Activated naive CD8-positive, alpha-beta T cell treated with anti-CD3 and anti-CD28 coated beads, Interleukin-2, amount 10 ng/mL, durations not matched to agents 7 days and 5 days (primary cell): Measurements from ENCODE around the gene PCDH11X. TPM values are rescaled to one million over a fixed set of nuclear protein-coding genes. Genes with fewer than 3 reads are reported as not detected.
"Not testable (repeated sequence)": the region's sequence is repeated elsewhere in the genome, so short reads cannot be mapped to it uniquely, and the experiment has no call there.

Experiments used
- ATAC-seq: fragments of 150-1000 bp; cut with Tn5 transposase; one replicate; pipeline ENCODE4 v1.10.0; 2021; ENCODE audit warnings: low read depth, moderate library complexity
- POLR2A ChIA-PET: fragments of 350-600 bp; sonication (Branson Sonifier 250); formaldehyde crosslinking; loops from one replicate; lab custom pipeline; 2021; ENCODE audit warnings: antibody characterized with exemption; lab: Charles Lee
- DNase-seq: peaks from one replicate; pipeline ENCODE4 v3.0.0; 2021
- H3K27ac Mint-ChIP-seq: one replicate; pipeline ENCODE4 v1.8.0; 2022; ENCODE audit warnings: mild to moderate bottlenecking, mixed read lengths
- H3K27me3 Mint-ChIP-seq: one replicate; pipeline ENCODE4 v1.8.0; 2022; ENCODE audit warnings: mild to moderate bottlenecking, moderate library complexity, mixed read lengths
- H3K36me3 Mint-ChIP-seq: one replicate; pipeline ENCODE4 v1.8.0; 2021; ENCODE audit warnings: mild to moderate bottlenecking, mixed read lengths
- H3K4me1 Mint-ChIP-seq: one replicate; pipeline ENCODE4 v1.8.0; 2021; ENCODE audit warnings: mixed read lengths
- H3K4me3 Mint-ChIP-seq: one replicate; pipeline ENCODE4 v1.8.0; 2022; ENCODE audit warnings: mild to moderate bottlenecking, moderate library complexity, mixed read lengths
- H3K9me3 Mint-ChIP-seq: one replicate; pipeline ENCODE4 v1.8.0; 2021; ENCODE audit warnings: mixed read lengths
- total RNA-seq, 2 experiments: library from RNA; stranded (reverse); gene quantifications; one replicate each; pipeline ENCODE4 v1.2.3, GENCODE V29; 2021

PCDH11X gene
- total RNA-seq, result not detected

GRCh38 chrX:91779135-91779534 is at the start of gene PCDH11X:
Gene PCDH11X, plus strand, starts transcription at chrX:91779375. Its CDS starts 56,130 bp downstream, at chrX:91835505.
- H3K4me1 Mint-ChIP-seq, ATAC-seq, H3K27ac Mint-ChIP-seq, H3K9me3 Mint-ChIP-seq, H3K36me3 Mint-ChIP-seq, DNase-seq, H3K4me3 Mint-ChIP-seq, POLR2A ChIA-PET: not testable (repeated sequence)
- peaks cover 10% of the 10 kb centered on the region for H3K27me3 Mint-ChIP-seq

GRCh38 chrX:91747446-91747845 is 31.7 kb upstream of the PCDH11X start:
- H3K27me3 Mint-ChIP-seq, H3K27ac Mint-ChIP-seq, H3K4me1 Mint-ChIP-seq, H3K36me3 Mint-ChIP-seq, H3K4me3 Mint-ChIP-seq, POLR2A ChIA-PET, ATAC-seq, DNase-seq, H3K9me3 Mint-ChIP-seq: not testable (repeated sequence)

GRCh38 chrX:91753022-91753421 is 26.2 kb upstream of the PCDH11X start:
- H3K27me3 Mint-ChIP-seq, H3K36me3 Mint-ChIP-seq, H3K9me3 Mint-ChIP-seq, H3K4me3 Mint-ChIP-seq, H3K4me1 Mint-ChIP-seq, DNase-seq, POLR2A ChIA-PET, H3K27ac Mint-ChIP-seq, ATAC-seq: not testable (repeated sequence)

GRCh38 chrX:91770619-91771488 is 8.3 kb upstream of the PCDH11X start:
- H3K27me3 Mint-ChIP-seq, H3K27ac Mint-ChIP-seq, H3K4me1 Mint-ChIP-seq, H3K36me3 Mint-ChIP-seq, POLR2A ChIA-PET, DNase-seq, H3K9me3 Mint-ChIP-seq: not testable (repeated sequence)
- ATAC-seq, result peak; percentile 84
- H3K4me3 Mint-ChIP-seq, result peak overlapping the region; percentile 32

GRCh38 chrX:91773943-91774342 is 5.2 kb upstream of the PCDH11X start:
- DNase-seq, ATAC-seq, H3K27ac Mint-ChIP-seq, H3K9me3 Mint-ChIP-seq, POLR2A ChIA-PET, H3K36me3 Mint-ChIP-seq, H3K4me3 Mint-ChIP-seq, H3K27me3 Mint-ChIP-seq, H3K4me1 Mint-ChIP-seq: not testable (repeated sequence)

GRCh38 chrX:91780008-91780407 is 833 bp downstream of the PCDH11X start:
- H3K4me1 Mint-ChIP-seq, H3K36me3 Mint-ChIP-seq, H3K27ac Mint-ChIP-seq, H3K4me3 Mint-ChIP-seq, H3K9me3 Mint-ChIP-seq, POLR2A ChIA-PET, ATAC-seq, DNase-seq: not testable (repeated sequence)
- peaks cover 10% of the 10 kb centered on the region for H3K27me3 Mint-ChIP-seq

- H3K4me3 Mint-ChIP-seq, ATAC-seq, H3K9me3 Mint-ChIP-seq, POLR2A ChIA-PET, H3K4me1 Mint-ChIP-seq, H3K27ac Mint-ChIP-seq, H3K36me3 Mint-ChIP-seq, DNase-seq: not testable (repeated sequence)
- H3K27me3 Mint-ChIP-seq, result peaks cover 10% of the 10 kb centered on the region
Measured at GRCh38 chrX:91780698-91781097, 1.5 kb downstream of the PCDH11X start.

GRCh38 chrX:91781553-91782298 is 2.6 kb downstream of the PCDH11X start:
- ATAC-seq, H3K4me1 Mint-ChIP-seq, DNase-seq, H3K4me3 Mint-ChIP-seq, H3K9me3 Mint-ChIP-seq, POLR2A ChIA-PET, H3K27ac Mint-ChIP-seq, H3K36me3 Mint-ChIP-seq: not testable (repeated sequence)
- peaks cover 10% of the 10 kb centered on the region for H3K27me3 Mint-ChIP-seq

GRCh38 chrX:91782825-91783224 is 3.6 kb downstream of the PCDH11X start:
- ATAC-seq, H3K4me1 Mint-ChIP-seq, H3K27ac Mint-ChIP-seq, DNase-seq, H3K36me3 Mint-ChIP-seq, H3K9me3 Mint-ChIP-seq, H3K4me3 Mint-ChIP-seq, POLR2A ChIA-PET: not testable (repeated sequence)
- peaks cover 10% of the 10 kb centered on the region for H3K27me3 Mint-ChIP-seq

GRCh38 chrX:91817537-91817936 is 38.4 kb downstream of the PCDH11X start:
- H3K36me3 Mint-ChIP-seq, POLR2A ChIA-PET, H3K4me1 Mint-ChIP-seq, H3K9me3 Mint-ChIP-seq, ATAC-seq, H3K27ac Mint-ChIP-seq, H3K27me3 Mint-ChIP-seq, H3K4me3 Mint-ChIP-seq, DNase-seq: not testable (repeated sequence)

- H3K4me1 Mint-ChIP-seq, H3K36me3 Mint-ChIP-seq, DNase-seq, H3K27ac Mint-ChIP-seq, H3K4me3 Mint-ChIP-seq, H3K9me3 Mint-ChIP-seq, H3K27me3 Mint-ChIP-seq, ATAC-seq, POLR2A ChIA-PET: not testable (repeated sequence)
Measured at GRCh38 chrX:91825321-91825720, 46.1 kb downstream of the PCDH11X start.
